HEK293 (cell line): ENCODE measurements around the gene ZCCHC7.

ENCODE experiments used
- GLIS2 ChIP-seq: fragments of 450-650 bp; formaldehyde crosslinking; IDR thresholded peaks from 2 replicates; pipeline ENCODE4 v1.5.1; 2016; ENCODE audit warnings: missing biosample characterization, missing genetic modification characterization
- KLF1 ChIP-seq: fragments of 450-650 bp; formaldehyde crosslinking; IDR thresholded peaks from 2 replicates; pipeline ENCODE4 v1.5.1; 2016; ENCODE audit warnings: missing biosample characterization, missing genetic modification characterization
- TCF7L2 ChIP-seq: IDR thresholded peaks from 2 replicates; pipeline ENCODE4 v1.6.1; 2011; ENCODE audit warnings: low read depth, mild to moderate bottlenecking, inconsistent platforms, low read length, moderate library complexity, borderline replicate concordance
- ZBTB21 ChIP-seq: fragments of 450-650 bp; formaldehyde crosslinking; IDR thresholded peaks from 2 replicates; pipeline ENCODE4 v1.5.1; 2017; ENCODE audit warnings: missing biosample characterization, missing genetic modification characterization
- ZNF175 ChIP-seq: fragments of 450-650 bp; formaldehyde crosslinking; IDR thresholded peaks from 2 replicates; pipeline ENCODE4 v1.5.1; 2016; ENCODE audit warnings: missing biosample characterization, missing genetic modification characterization
- ZNF202 ChIP-seq: fragments of 450-650 bp; formaldehyde crosslinking; IDR thresholded peaks from 2 replicates; pipeline ENCODE4 v1.5.1; 2016; ENCODE audit warnings: missing biosample characterization, missing genetic modification characterization, borderline replicate concordance
- ZNF239 ChIP-seq: fragments of 450-650 bp; formaldehyde crosslinking; IDR thresholded peaks from 2 replicates; pipeline ENCODE4 v1.5.1; 2016; ENCODE audit warnings: missing biosample characterization, missing genetic modification characterization
- ZNF24 ChIP-seq: fragments of 450-650 bp; formaldehyde crosslinking; IDR thresholded peaks from 2 replicates; pipeline ENCODE4 v1.5.1; 2016; ENCODE audit warnings: missing biosample characterization, missing genetic modification characterization
- ZNF292 ChIP-seq: fragments of 450-650 bp; formaldehyde crosslinking; IDR thresholded peaks from 2 replicates; pipeline ENCODE4 v1.5.1; 2016; ENCODE audit warnings: low read depth, missing biosample characterization, missing genetic modification characterization, borderline replicate concordance
- ZNF324 ChIP-seq: fragments of 450-650 bp; formaldehyde crosslinking; IDR thresholded peaks from 2 replicates; pipeline ENCODE4 v1.5.1; 2016; ENCODE audit warnings: missing biosample characterization, missing genetic modification characterization
- ZNF366 ChIP-seq: fragments of 450-650 bp; formaldehyde crosslinking; conservative IDR thresholded peaks from 2 replicates; pipeline ENCODE4 v1.5.1; 2016; ENCODE audit warnings: missing biosample characterization, missing genetic modification characterization
- ZNF398 ChIP-seq: fragments of 450-650 bp; formaldehyde crosslinking; IDR thresholded peaks from 2 replicates; pipeline ENCODE4 v1.5.1; 2017; ENCODE audit warnings: missing biosample characterization, missing genetic modification characterization
- ZNF48 ChIP-seq: fragments of 450-650 bp; formaldehyde crosslinking; IDR thresholded peaks from 2 replicates; pipeline ENCODE4 v1.5.1; 2016; ENCODE audit warnings: missing biosample characterization, missing genetic modification characterization
- ZNF501 ChIP-seq: fragments of 450-650 bp; formaldehyde crosslinking; IDR thresholded peaks from 2 replicates; pipeline ENCODE4 v1.5.1; 2016; ENCODE audit warnings: missing biosample characterization, missing genetic modification characterization
- ZNF510 ChIP-seq: fragments of 450-650 bp; formaldehyde crosslinking; IDR thresholded peaks from 2 replicates; pipeline ENCODE4 v1.5.1; 2018; ENCODE audit warnings: mild to moderate bottlenecking, missing genetic modification characterization, missing biosample characterization; ENCODE audit not compliant: insufficient replicate concordance
- ZNF585B ChIP-seq: fragments of 450-650 bp; formaldehyde crosslinking; IDR thresholded peaks from 2 replicates; pipeline ENCODE4 v1.5.1; 2016; ENCODE audit warnings: missing biosample characterization, missing genetic modification characterization
- ZNF654 ChIP-seq: fragments of 450-650 bp; formaldehyde crosslinking; IDR thresholded peaks from 2 replicates; pipeline ENCODE4 v1.5.1; 2016; ENCODE audit warnings: low read depth, missing biosample characterization, missing genetic modification characterization
- TF ChIP-seq, protein P1 (sequence below): fragments of 450-650 bp; formaldehyde crosslinking; IDR thresholded peaks from 2 replicates; pipeline ENCODE4 v1.5.1; 2017; ENCODE audit warnings: missing biosample characterization, missing genetic modification characterization
- TF ChIP-seq, protein P2 (sequence below): fragments of 450-650 bp; formaldehyde crosslinking; IDR thresholded peaks from 2 replicates; pipeline ENCODE4 v1.5.1; 2016; ENCODE audit warnings: missing biosample characterization, missing genetic modification characterization
- TF ChIP-seq, protein P3 (sequence below): fragments of 450-650 bp; formaldehyde crosslinking; IDR thresholded peaks from 2 replicates; pipeline ENCODE4 v1.5.1; 2016; ENCODE audit warnings: missing biosample characterization, missing genetic modification characterization
- TF ChIP-seq, protein P4 (sequence below): fragments of 450-650 bp; formaldehyde crosslinking; IDR thresholded peaks from 2 replicates; pipeline ENCODE4 v1.5.1; 2017; ENCODE audit warnings: missing biosample characterization, mild to moderate bottlenecking, missing genetic modification characterization, moderate library complexity
- TF ChIP-seq, protein P5 (sequence below): fragments of 450-650 bp; formaldehyde crosslinking; IDR thresholded peaks from 2 replicates; pipeline ENCODE4 v1.5.1; 2016; ENCODE audit warnings: missing biosample characterization, missing genetic modification characterization
- TF ChIP-seq, protein P6 (sequence below): fragments of 450-650 bp; IDR thresholded peaks from 2 replicates; pipeline ENCODE4 v1.5.1; 2018; ENCODE audit warnings: missing biosample characterization, mild to moderate bottlenecking, missing genetic modification characterization

Gene ZCCHC7

DNA sequence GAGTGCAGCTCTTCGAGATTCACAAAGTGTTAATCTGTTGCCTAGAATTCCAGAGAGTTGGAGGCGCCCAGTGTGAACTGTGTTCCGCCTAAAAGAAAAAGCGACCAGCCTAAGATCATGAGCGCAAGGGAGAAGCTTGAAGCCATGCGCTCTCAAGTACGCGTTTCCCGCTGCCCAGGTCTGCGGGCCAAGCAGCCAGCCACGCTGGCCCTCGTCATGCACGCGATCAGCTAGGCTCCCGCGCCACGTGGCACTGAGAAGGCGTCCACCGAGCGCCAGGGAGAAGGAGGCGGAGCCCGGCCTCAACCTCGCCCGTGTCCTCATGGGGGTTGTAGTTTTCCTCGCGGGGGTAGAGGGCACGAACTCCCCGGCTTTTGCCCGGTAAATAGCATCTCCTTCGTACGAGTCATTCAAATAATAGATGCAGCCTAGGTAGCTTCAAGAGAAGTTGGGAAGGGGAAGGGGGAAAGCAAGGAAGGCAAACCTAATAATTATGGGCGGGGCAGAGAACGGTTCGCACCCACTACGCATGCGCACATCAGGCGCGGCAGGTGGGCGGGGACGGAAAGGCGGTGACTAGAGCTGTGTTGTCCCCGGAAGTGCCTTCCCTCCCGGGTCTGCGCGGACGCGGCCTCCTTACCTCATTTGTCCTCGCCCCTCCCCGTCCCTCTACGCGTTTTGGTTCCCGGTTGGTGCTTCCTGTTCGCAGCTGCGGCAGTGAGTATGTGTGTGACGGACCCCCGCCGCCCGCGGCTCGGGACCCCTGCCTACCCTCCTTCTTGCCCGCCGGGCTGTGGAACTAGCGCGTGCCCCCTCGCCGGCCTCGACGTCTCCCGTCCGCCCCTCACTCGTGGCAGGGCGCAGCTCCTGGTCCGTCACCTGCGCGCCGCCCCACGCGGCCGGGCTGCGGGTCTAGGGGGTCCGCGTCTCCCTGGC lies at the start of gene ZCCHC7 (continued):
- no peak for TF ChIP-seq ZNF292 (tag by site-specific recombination)
- TF ChIP-seq, protein P1, sequence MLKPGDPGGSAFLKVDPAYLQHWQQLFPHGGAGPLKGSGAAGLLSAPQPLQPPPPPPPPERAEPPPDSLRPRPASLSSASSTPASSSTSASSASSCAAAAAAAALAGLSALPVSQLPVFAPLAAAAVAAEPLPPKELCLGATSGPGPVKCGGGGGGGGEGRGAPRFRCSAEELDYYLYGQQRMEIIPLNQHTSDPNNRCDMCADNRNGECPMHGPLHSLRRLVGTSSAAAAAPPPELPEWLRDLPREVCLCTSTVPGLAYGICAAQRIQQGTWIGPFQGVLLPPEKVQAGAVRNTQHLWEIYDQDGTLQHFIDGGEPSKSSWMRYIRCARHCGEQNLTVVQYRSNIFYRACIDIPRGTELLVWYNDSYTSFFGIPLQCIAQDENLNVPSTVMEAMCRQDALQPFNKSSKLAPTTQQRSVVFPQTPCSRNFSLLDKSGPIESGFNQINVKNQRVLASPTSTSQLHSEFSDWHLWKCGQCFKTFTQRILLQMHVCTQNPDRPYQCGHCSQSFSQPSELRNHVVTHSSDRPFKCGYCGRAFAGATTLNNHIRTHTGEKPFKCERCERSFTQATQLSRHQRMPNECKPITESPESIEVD: no peak
- no peak for TF ChIP-seq ZNF585B (tag by site-specific recombination)
- peak; percentile 89 for TF ChIP-seq GLIS2 (tag by site-specific recombination)
- TF ChIP-seq KLF1 (tag by site-specific recombination): peak; percentile 74
- TF ChIP-seq, protein P2, sequence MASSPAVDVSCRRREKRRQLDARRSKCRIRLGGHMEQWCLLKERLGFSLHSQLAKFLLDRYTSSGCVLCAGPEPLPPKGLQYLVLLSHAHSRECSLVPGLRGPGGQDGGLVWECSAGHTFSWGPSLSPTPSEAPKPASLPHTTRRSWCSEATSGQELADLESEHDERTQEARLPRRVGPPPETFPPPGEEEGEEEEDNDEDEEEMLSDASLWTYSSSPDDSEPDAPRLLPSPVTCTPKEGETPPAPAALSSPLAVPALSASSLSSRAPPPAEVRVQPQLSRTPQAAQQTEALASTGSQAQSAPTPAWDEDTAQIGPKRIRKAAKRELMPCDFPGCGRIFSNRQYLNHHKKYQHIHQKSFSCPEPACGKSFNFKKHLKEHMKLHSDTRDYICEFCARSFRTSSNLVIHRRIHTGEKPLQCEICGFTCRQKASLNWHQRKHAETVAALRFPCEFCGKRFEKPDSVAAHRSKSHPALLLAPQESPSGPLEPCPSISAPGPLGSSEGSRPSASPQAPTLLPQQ (tag by site-specific recombination): peak; percentile 95
- peak; percentile 28; the same call in 1 of the 2 replicates for TF ChIP-seq ZNF24
- peak; percentile 23; the same call in 1 of the 2 replicates for TF ChIP-seq ZNF239 (tag by site-specific recombination)
- TF ChIP-seq ZNF654 (tag by site-specific recombination): no peak
- TF ChIP-seq, protein P3, sequence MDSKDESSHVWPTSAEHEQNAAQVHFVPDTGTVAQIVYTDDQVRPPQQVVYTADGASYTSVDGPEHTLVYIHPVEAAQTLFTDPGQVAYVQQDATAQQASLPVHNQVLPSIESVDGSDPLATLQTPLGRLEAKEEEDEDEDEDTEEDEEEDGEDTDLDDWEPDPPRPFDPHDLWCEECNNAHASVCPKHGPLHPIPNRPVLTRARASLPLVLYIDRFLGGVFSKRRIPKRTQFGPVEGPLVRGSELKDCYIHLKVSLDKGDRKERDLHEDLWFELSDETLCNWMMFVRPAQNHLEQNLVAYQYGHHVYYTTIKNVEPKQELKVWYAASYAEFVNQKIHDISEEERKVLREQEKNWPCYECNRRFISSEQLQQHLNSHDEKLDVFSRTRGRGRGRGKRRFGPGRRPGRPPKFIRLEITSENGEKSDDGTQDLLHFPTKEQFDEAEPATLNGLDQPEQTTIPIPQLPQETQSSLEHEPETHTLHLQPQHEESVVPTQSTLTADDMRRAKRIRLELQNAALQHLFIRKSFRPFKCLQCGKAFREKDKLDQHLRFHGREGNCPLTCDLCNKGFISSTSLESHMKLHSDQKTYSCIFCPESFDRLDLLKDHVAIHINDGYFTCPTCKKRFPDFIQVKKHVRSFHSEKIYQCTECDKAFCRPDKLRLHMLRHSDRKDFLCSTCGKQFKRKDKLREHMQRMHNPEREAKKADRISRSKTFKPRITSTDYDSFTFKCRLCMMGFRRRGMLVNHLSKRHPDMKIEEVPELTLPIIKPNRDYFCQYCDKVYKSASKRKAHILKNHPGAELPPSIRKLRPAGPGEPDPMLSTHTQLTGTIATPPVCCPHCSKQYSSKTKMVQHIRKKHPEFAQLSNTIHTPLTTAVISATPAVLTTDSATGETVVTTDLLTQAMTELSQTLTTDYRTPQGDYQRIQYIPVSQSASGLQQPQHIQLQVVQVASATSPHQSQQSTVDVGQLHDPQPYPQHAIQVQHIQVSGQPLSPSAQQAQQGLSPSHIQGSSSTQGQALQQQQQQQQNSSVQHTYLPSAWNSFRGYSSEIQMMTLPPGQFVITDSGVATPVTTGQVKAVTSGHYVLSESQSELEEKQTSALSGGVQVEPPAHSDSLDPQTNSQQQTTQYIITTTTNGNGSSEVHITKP (tag by site-specific recombination): peak; percentile 58
- peak; percentile 23; the same call in 1 of the 2 replicates for TF ChIP-seq ZNF366 (tag by site-specific recombination)
- TF ChIP-seq, protein P4, sequence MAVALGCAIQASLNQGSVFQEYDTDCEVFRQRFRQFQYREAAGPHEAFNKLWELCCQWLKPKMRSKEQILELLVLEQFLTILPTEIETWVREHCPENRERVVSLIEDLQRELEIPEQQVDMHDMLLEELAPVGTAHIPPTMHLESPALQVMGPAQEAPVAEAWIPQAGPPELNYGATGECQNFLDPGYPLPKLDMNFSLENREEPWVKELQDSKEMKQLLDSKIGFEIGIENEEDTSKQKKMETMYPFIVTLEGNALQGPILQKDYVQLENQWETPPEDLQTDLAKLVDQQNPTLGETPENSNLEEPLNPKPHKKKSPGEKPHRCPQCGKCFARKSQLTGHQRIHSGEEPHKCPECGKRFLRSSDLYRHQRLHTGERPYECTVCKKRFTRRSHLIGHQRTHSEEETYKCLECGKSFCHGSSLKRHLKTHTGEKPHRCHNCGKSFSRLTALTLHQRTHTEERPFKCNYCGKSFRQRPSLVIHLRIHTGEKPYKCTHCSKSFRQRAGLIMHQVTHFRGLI (tag by site-specific recombination): peak; percentile 62; the same call in 1 of the 2 replicates
- TF ChIP-seq TCF7L2: no peak
- no peak for TF ChIP-seq ZNF202 (tag by site-specific recombination)
- TF ChIP-seq, protein P5, sequence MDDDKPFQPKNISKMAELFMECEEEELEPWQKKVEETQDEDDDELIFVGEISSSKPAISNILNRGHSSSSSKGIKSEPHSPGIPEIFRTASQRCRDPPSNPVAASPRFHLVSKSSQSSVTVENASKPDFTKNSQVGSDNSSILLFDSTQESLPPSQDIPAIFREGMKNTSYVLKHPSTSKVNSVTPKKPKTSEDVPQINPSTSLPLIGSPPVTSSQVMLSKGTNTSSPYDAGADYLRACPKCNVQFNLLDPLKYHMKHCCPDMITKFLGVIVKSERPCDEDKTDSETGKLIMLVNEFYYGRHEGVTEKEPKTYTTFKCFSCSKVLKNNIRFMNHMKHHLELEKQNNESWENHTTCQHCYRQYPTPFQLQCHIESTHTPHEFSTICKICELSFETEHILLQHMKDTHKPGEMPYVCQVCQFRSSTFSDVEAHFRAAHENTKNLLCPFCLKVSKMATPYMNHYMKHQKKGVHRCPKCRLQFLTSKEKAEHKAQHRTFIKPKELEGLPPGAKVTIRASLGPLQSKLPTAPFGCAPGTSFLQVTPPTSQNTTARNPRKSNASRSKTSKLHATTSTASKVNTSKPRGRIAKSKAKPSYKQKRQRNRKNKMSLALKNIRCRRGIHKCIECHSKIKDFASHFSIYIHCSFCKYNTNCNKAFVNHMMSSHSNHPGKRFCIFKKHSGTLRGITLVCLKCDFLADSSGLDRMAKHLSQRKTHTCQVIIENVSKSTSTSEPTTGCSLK: 0 out of 2 replicates have a peak, but pooled peaks have one; percentile 79
- TF ChIP-seq ZNF48 (tag by site-specific recombination): no peak
- TF ChIP-seq ZBTB21: peak; percentile 73; the same call in 1 of the 2 replicates
- no peak for TF ChIP-seq ZNF175 (tag by site-specific recombination)
- no peak for TF ChIP-seq ZNF510
- peak; percentile 40; the same call in 1 of the 2 replicates for TF ChIP-seq ZNF501 (tag by site-specific recombination)
- peak; percentile 79 for TF ChIP-seq ZNF324
- TF ChIP-seq, protein P6, sequence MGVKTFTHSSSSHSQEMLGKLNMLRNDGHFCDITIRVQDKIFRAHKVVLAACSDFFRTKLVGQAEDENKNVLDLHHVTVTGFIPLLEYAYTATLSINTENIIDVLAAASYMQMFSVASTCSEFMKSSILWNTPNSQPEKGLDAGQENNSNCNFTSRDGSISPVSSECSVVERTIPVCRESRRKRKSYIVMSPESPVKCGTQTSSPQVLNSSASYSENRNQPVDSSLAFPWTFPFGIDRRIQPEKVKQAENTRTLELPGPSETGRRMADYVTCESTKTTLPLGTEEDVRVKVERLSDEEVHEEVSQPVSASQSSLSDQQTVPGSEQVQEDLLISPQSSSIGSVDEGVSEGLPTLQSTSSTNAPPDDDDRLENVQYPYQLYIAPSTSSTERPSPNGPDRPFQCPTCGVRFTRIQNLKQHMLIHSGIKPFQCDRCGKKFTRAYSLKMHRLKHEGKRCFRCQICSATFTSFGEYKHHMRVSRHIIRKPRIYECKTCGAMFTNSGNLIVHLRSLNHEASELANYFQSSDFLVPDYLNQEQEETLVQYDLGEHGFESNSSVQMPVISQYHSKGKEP (tag by site-specific recombination): no peak
- no peak for TF ChIP-seq ZNF398 (tag by site-specific recombination)
